Measurements from ENCODE around the gene HAAO. TPM values are rescaled to one million over a fixed set of nuclear protein-coding genes. Genes with fewer than 3 reads are reported as not detected.

The HAAO gene
- total RNA-seq = 0.38 and 0.56 TPM in 2 replicates

DNA sequence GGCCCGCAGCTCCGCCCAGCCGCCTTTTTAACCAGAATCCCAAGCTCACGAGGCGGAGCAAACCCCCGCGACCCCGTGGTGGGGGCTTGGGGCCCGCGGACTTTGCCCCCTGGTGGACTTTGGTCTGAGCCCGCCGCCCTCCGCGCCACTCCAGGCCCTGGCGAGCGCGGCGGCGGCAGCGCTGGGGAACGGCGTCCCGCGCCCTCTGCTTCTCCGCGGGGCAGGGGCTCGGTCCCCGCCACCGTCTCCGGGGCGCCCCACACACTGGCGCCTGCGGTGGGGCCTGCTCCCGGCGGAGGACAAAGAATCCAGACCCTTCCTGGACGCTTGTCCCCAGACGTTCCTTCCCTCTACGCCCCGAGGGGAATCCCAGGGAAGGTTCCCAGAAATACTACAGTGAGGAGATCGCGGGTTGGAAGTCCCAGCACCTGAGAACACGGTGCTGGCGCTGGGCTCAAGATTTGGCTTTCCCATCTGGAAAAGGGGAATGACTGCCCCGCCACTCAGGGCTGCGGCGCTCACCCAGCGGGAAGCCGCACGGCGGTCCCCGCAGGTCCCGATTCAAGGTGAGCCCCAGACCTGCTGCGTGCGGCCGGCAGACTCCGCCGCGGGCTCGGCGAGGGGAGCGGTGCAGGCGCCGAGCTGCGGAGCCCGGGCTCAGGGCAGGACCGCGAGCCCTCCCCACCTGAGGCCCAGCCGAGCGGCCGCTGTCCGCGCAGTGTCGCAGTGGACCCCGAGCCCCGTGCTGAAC is at the start of gene HAAO:
TSS of gene HAAO (minus strand) at position 1 of the 751 bp plus-strand sequence. CDS start 47 bp downstream, outside the sequence.

DNA sequence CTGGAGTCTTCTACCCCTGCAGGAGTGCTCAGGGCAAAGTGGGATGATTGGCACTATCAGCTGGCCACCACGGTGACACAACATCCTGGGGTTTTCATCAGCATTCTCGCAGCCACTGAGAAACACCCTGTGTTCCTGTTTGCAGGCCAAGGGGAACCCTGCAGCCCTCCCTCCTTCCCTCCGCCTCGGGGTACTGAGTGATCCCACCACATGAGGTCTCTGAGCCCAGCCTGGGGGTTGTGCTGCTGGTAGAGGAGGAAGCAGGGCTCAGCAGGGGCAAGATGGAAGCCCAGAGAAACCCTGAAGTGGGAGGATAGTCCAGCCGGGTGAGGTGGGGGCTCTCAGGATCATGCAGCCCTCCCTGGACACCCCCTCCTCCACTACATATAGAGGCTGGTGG is 28.3 kb downstream of the HAAO start, which contains the start of gene OXER1:
TSS of gene OXER1 (minus strand) at position 40 of the 400 bp plus-strand sequence. CDS start 73 bp downstream, outside the sequence.

Other genes starting within 250 kb of the HAAO start
- 19.9 and 26.8 TPM in 2 replicates for gene MTA3, start 224.0 kb downstream of the HAAO start, total RNA-seq
- gene OXER1, start 28.4 kb downstream of the HAAO start, total RNA-seq = not detected in 2 replicates

All from regular cardiac myocyte (primary cell).